ENCODE measurements around the gene PLXNA4.

Gene PLXNA4

DNA sequence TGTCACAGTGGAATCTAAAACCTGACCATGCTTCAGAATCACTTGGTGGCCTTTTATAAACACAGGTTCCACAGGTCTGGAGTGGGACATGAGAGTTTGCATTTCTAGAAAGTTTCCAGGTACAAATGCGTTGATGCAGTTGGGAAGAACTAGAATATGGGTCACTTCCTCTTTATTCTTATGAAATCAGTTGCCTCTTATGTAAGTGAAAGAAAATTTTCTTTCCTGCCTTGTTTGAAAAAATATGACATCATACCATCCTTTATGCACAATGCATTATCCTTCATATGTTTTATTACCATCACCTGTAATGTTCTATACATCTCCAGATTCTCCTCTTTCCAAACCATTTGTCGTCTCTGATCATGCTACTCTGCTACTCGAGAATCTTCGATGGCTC is 44.0 kb downstream of the PLXNA4 start:
- TF ChIP-seq, protein P1, sequence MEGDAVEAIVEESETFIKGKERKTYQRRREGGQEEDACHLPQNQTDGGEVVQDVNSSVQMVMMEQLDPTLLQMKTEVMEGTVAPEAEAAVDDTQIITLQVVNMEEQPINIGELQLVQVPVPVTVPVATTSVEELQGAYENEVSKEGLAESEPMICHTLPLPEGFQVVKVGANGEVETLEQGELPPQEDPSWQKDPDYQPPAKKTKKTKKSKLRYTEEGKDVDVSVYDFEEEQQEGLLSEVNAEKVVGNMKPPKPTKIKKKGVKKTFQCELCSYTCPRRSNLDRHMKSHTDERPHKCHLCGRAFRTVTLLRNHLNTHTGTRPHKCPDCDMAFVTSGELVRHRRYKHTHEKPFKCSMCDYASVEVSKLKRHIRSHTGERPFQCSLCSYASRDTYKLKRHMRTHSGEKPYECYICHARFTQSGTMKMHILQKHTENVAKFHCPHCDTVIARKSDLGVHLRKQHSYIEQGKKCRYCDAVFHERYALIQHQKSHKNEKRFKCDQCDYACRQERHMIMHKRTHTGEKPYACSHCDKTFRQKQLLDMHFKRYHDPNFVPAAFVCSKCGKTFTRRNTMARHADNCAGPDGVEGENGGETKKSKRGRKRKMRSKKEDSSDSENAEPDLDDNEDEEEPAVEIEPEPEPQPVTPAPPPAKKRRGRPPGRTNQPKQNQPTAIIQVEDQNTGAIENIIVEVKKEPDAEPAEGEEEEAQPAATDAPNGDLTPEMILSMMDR (IDR thresholded peaks at IDR 0.05; ENCODE audit: extremely low read depth, missing control alignments), result no peak
- DNase-seq (ENCODE audit: low spot score), result no peak

DNA sequence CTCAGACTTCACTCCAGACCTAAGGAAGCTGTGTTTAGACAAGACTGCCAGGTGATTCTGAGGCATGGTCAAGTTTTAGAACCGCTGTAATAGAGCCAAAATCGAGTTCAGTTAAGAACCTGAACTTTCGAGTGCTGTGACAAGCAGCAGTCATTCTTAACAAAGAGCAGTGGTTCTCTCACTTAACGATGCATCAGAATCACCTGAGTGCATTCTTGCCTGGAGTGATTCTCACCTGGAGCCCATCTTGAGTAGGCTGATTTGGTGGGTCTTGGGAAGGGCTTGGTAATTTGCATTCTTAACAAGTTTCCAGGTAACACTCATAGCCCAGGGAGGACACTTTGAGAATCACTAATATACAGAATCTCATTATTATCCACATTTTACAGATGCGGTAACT is 44.7 kb downstream of the PLXNA4 start:
- TF ChIP-seq, protein P1 (IDR thresholded peaks at IDR 0.05; ENCODE audit: extremely low read depth, missing control alignments), result no peak
- DNase-seq (ENCODE audit: low spot score), result no peak

DNA sequence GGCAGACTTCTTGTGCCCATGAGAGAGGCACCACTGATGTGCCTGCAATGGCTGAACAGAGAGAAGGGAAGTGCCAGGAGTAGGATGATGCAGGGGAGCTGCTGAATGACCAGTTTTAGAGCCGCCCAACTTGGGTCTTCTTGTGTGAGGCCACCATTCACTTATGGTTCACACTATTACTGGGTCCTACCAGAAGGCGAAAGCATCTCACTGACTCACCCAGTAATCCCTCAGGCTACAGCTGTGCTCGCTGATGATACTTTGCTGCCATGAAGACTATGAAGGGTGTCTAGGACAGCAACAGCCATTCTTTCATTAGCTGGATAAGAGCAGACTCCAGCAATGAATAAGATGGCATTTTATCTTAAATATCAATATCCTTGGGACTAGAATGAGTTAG is 47.6 kb downstream of the PLXNA4 start:
- TF ChIP-seq, protein P1 (IDR thresholded peaks at IDR 0.05; ENCODE audit: extremely low read depth, missing control alignments), result no peak
- no peak for DNase-seq (ENCODE audit: low spot score)

DNA sequence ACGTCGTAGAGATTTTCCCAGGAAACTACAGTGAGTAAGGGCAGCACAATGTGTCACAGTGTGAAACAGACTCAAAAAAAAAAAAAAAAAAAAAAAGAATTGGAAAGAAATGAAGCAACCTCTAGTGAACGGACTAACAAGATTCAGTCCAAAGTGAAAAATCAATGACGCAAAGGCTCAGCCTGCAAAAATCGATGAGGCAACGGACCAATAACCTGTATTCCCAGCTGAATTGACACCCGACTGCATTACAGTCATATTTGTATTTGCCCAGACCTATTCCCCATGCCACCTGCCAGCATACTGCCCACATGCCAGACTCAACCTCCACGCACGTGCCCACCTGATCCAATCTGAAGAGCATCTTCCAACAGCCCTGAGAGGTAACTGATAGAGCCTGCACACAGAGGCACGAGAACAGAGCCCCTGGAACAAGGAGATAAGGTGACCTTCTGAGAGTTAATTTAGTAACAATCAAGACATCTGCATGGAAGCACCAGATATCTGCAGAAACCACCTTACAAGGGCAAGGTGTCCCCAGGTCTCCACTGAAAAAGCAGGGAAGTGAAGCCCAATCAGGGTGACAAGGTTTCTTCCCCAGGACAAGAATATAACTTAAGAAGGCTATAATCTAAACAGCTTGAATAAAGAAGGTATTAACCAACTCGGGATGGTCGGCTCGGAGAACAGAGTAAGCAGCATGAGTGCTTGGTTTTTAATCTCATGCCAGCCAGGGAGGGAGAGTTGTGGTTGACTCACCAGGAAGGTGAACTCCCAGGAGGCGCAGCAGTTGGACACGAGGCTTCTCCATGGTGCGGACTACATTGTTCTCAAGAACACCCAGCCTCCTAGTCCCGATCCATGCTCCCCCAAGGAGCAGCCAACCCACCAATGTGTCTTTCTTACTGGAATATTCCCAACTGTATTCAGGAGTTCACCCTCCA is 48.5 kb downstream of the PLXNA4 start:
- TF ChIP-seq, protein P1 (IDR thresholded peaks at IDR 0.05; ENCODE audit: extremely low read depth, missing control alignments), result no peak

DNA sequence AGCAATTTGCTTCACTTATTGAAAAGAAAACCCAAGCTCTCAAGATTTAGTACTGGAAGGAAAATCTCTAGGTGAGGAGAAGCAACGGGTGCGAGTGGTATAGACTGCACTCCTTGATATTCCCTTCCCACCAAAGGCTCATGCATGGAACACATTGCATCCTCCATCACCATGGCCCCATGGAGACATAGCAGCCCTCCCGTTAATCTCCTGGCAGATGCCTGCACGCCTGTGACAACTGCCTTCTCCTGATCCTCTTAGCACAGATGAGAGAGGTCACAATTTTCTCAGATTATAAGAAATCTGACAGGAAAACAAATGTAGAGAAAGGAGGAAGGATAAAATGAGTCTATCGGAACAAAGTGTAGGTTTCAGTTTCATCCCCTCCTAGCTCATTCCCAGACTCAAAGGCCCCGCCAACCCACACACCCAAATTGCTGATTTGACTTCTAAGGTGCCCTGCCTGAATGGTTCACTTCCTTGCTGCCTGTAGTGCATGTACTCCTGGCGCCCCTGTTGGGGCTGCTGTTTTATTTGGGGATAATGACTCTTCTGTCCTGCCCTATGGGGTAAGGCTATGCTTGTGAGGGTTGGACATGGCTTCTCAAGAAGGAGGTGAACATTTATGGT is 50.0 kb downstream of the PLXNA4 start:
- TF ChIP-seq, protein P1 (IDR thresholded peaks at IDR 0.05; ENCODE audit: extremely low read depth, missing control alignments), result no peak
- DNase-seq (ENCODE audit: low spot score), result no peak

More for the DNA sequence above, 48.5 kb downstream of the PLXNA4 start:
- no peak for DNase-seq (ENCODE audit: low spot score)

DNA sequence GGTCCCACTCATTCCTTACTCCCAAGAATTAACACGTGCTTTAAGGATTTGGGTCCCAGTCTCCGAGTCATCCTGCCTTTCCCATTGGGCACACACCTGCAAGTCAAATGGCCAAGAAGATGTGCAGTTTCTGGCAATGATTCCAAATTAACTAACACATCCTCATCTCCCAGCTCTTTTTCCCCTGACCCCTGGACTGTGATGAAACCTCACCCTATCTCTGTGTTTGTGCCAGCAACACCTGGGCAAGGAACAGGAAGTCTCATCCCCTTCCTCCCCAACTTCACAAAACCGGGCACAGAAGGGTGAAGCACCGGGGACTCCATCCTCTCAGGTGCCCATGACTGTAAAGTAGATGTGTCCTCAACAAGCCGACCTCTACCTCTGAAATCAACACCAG is 54.8 kb downstream of the PLXNA4 start:
- TF ChIP-seq, protein P1 (IDR thresholded peaks at IDR 0.05; ENCODE audit: extremely low read depth, missing control alignments), result no peak
- no peak for DNase-seq (ENCODE audit: low spot score)

Measured in GM20000 (cell line).